A549 (cell line): ENCODE data around the gene BOC. TPM values are rescaled to one million over a fixed set of nuclear protein-coding genes. Genes with fewer than 3 reads are reported as not detected.

Experiments used
- ATAC-seq, 2 experiments: fragments of 200-7000 bp in 1 of 2; fragments of >200 bp in 1 of 2; cut with Nextera tagmentation in 1 of 2; cut with Tn5 transposase in 1 of 2; 3 replicates each; pipeline versions ENCODE4 v1.8.0 to v1.9.1; 2018 to 2020; ENCODE audit warnings: mild to moderate bottlenecking in 1 of 2, moderate library complexity in 1 of 2
- CTCF ChIA-PET: fragments of 300-600 bp; sonication (Branson Sonifier 250); formaldehyde crosslinking; extraction: SDS; loops from one replicate; lab custom pipeline; 2021; ENCODE audit warnings: antibody characterized with exemption, inconsistent platforms; lab: Yijun Ruan, JAX
- POLR2A ChIA-PET: fragments of 350-600 bp; formaldehyde crosslinking; extraction: SDS; loops from one replicate; lab custom pipeline; 2021; ENCODE audit warnings: antibody characterized with exemption, inconsistent platforms; lab: Yijun Ruan, JAX
- DNase-seq, 2 experiments: peaks; one replicate each; pipeline versions ENCODE4 v3.0.0 to v3.0.0-alpha.2; 2011 to 2016; ENCODE audit warnings: low read depth in 1 of 2, low spot score in 1 of 2
- FAIRE-seq: peaks from 2 replicates; lab custom pipeline; 2011; peaks lifted over from hg19 to GRCh38; lab: Jason Lieb, UNC
- H3K27ac ChIP-seq, 2 experiments: fragments of >200 bp; sonication (Bioruptor Twin); formaldehyde crosslinking; 3 replicates each; pipeline ENCODE4 v1.5.1; 2016 to 2017
- H3K4me1 ChIP-seq: fragments of >200 bp; sonication (Bioruptor Twin); formaldehyde crosslinking; 3 replicates; pipeline ENCODE4 v1.6.1; 2016
- H3K4me2 ChIP-seq: fragments of >200 bp; sonication (Bioruptor Twin); formaldehyde crosslinking; 3 replicates; pipeline ENCODE4 v1.6.1; 2016
- H3K4me3 ChIP-seq: fragments of >200 bp; sonication (Bioruptor Twin); formaldehyde crosslinking; 3 replicates; pipeline ENCODE4 v1.5.1; 2016
- H3K9me3 ChIP-seq: fragments of >200 bp; sonication (Bioruptor Twin); formaldehyde crosslinking; 3 replicates; pipeline ENCODE4 v1.6.1; 2016
- BHLHE40 ChIP-seq: IDR thresholded peaks from 2 replicates; pipeline ENCODE4 v1.6.1; 2012; ENCODE audit warnings: low read depth, low read length, inconsistent platforms
- CBX8 ChIP-seq: fragments of 200-600 bp; sonication (generic); IDR thresholded peaks from 2 replicates; pipeline ENCODE4 v1.6.1; 2016
- CEBPB ChIP-seq, 2 experiments: fragments of >200 bp in 1 of 2; sonication (Bioruptor Twin) in 1 of 2; formaldehyde crosslinking in 1 of 2; IDR thresholded peaks; 2 replicates each; pipeline ENCODE4 v1.6.1; 2012 to 2016
- EHF ChIP-seq: fragments of 250-450 bp; sonication (Bioruptor Pico); IDR thresholded peaks from 2 replicates; pipeline ENCODE4 v1.5.0; 2020; ENCODE audit warnings: mild to moderate bottlenecking
- EP300 ChIP-seq, 2 experiments: fragments of >200 bp; sonication (Bioruptor Twin); formaldehyde crosslinking; IDR thresholded peaks; 2 replicates in 1 of 2; 3 replicates in 1 of 2; pipeline ENCODE4 v1.6.1; 2016 to 2017
- FOSB ChIP-seq: fragments of 250-450 bp; sonication (Bioruptor Pico); IDR thresholded peaks from 2 replicates; pipeline ENCODE4 v1.5.0; 2020; ENCODE audit warnings: mild to moderate bottlenecking, moderate library complexity
- FOXS1 ChIP-seq: fragments of 250-450 bp; sonication (Bioruptor Pico); IDR thresholded peaks from 2 replicates; pipeline ENCODE4 v1.5.0; 2020; ENCODE audit warnings: mild to moderate bottlenecking, moderate library complexity
- GATA3 ChIP-seq: IDR thresholded peaks from 2 replicates; pipeline ENCODE4 v1.6.1; 2012; ENCODE audit warnings: borderline replicate concordance
- HDAC2 ChIP-seq: fragments of 200-600 bp; sonication (generic); IDR thresholded peaks from 2 replicates; pipeline ENCODE4 v1.6.1; 2016
- HEYL ChIP-seq: fragments of 250-450 bp; sonication (Bioruptor Pico); IDR thresholded peaks from 2 replicates; pipeline ENCODE4 v1.8.0; 2021; ENCODE audit warnings: mild to moderate bottlenecking, moderate library complexity
- HOXB13 ChIP-seq: fragments of 250-450 bp; sonication (Bioruptor Pico); IDR thresholded peaks from 2 replicates; pipeline ENCODE4 v1.5.0; 2020; ENCODE audit warnings: low read depth, mild to moderate bottlenecking, moderate library complexity
- JUN ChIP-seq, 2 experiments: fragments of >200 bp; sonication (Bioruptor Twin); formaldehyde crosslinking; IDR thresholded peaks; 2 replicates in 1 of 2; 3 replicates in 1 of 2; pipeline ENCODE4 v1.6.1; 2016 to 2017
- MAZ ChIP-seq: fragments of 150-350 bp; IDR thresholded peaks from 2 replicates; pipeline ENCODE4 v1.6.1; 2014; ENCODE audit warnings: antibody characterized with exemption, low read depth, low read length, borderline replicate concordance
- NFE2L2 ChIP-seq: fragments of 150-350 bp; conservative IDR thresholded peaks from 2 replicates; pipeline ENCODE4 v1.6.1; 2014; ENCODE audit warnings: low read length
- PHF8 ChIP-seq: fragments of 200-600 bp; sonication (generic); IDR thresholded peaks from 2 replicates; pipeline ENCODE4 v1.6.1; 2016; ENCODE audit warnings: low read depth, mild to moderate bottlenecking, antibody characterized with exemption, moderate library complexity, borderline replicate concordance
- RAD21 ChIP-seq, 2 experiments: fragments of >200 bp in 1 of 2; sonication (Bioruptor Twin) in 1 of 2; formaldehyde crosslinking in 1 of 2; IDR thresholded peaks in 1 of 2; conservative IDR thresholded peaks in 1 of 2; 2 replicates in 1 of 2; 3 replicates in 1 of 2; pipeline ENCODE4 v1.6.1; 2012 to 2018; ENCODE audit warnings: inconsistent platforms in 1 of 2
- RCOR1 ChIP-seq: fragments of 150-350 bp; IDR thresholded peaks from 2 replicates; pipeline ENCODE4 v1.6.1; 2014; ENCODE audit warnings: antibody characterized with exemption, low read length, low read depth
- RFX5 ChIP-seq: fragments of 450-650 bp; IDR thresholded peaks from 2 replicates; pipeline ENCODE4 v1.7.1; 2014; ENCODE audit warnings: antibody characterized with exemption, mild to moderate bottlenecking, moderate library complexity
- RNF2 ChIP-seq: fragments of 200-600 bp; sonication (generic); IDR thresholded peaks from 2 replicates; pipeline ENCODE4 v1.6.1; 2016; ENCODE audit warnings: low read depth, mild to moderate bottlenecking, antibody characterized with exemption, moderate library complexity, borderline replicate concordance
- SREBF2 ChIP-seq: fragments of 450-650 bp; IDR thresholded peaks from 2 replicates; pipeline ENCODE4 v1.6.1; 2014; ENCODE audit warnings: mild to moderate bottlenecking, moderate library complexity
- ZC3H11A ChIP-seq: fragments of 450-650 bp; IDR thresholded peaks from 2 replicates; pipeline ENCODE4 v1.6.1; 2014; ENCODE audit warnings: antibody characterized with exemption, mild to moderate bottlenecking
- ZSCAN20 ChIP-seq: fragments of 250-450 bp; sonication (Bioruptor Pico); IDR thresholded peaks from 2 replicates; pipeline ENCODE4 v1.8.0; 2022; ENCODE audit warnings: mild to moderate bottlenecking, moderate library complexity
- WGBS: methylation state at CpG from one replicate; pipeline ENCODE4 v1.1.6; 2017; ENCODE audit errors: missing lambda C conversion rate; 5-methylcytosine and 5-hydroxymethylcytosine counted together
- polyA plus RNA-seq, 4 experiments: library from polyadenylated mRNA; depleted of rRNA in 3 of 4; stranded (reverse); fragments of >200 nt; fragmentation: RNase III in 1 of 4; extraction: RNeasy Plus Mini Kit Qiagen cat#74134 plus additional on column Dnase treatment in 1 of 4; gene quantifications; 2 replicates in 3 of 4; 3 replicates in 1 of 4; pipeline ENCODE4 v1.2.3, GENCODE V29; 2011 to 2017
- TF ChIP-seq, protein P1 (sequence below): fragments of 150-350 bp; IDR thresholded peaks from 2 replicates; pipeline ENCODE4 v1.6.1; 2014; ENCODE audit warnings: low read depth, mild to moderate bottlenecking, low read length
- TF ChIP-seq, protein P2 (sequence below): fragments of 250-450 bp; sonication (Bioruptor Pico); IDR thresholded peaks from 2 replicates; pipeline ENCODE4 v1.5.0; 2021; ENCODE audit warnings: mild to moderate bottlenecking, moderate library complexity, borderline replicate concordance
- TF ChIP-seq, protein P3 (sequence below): fragments of >200 bp; sonication (Bioruptor Twin); formaldehyde crosslinking; IDR thresholded peaks from 3 replicates; pipeline ENCODE4 v1.6.1; 2016
- TF ChIP-seq, protein P4 (sequence below): fragments of 450-650 bp; IDR thresholded peaks from 2 replicates; pipeline ENCODE4 v1.6.1; 2014; ENCODE audit warnings: antibody characterized with exemption

The BOC gene
- polyA plus RNA-seq, 2 of the 4 experiments (the other 2 are of a cell fraction) = 4.0 TPM

DNA sequence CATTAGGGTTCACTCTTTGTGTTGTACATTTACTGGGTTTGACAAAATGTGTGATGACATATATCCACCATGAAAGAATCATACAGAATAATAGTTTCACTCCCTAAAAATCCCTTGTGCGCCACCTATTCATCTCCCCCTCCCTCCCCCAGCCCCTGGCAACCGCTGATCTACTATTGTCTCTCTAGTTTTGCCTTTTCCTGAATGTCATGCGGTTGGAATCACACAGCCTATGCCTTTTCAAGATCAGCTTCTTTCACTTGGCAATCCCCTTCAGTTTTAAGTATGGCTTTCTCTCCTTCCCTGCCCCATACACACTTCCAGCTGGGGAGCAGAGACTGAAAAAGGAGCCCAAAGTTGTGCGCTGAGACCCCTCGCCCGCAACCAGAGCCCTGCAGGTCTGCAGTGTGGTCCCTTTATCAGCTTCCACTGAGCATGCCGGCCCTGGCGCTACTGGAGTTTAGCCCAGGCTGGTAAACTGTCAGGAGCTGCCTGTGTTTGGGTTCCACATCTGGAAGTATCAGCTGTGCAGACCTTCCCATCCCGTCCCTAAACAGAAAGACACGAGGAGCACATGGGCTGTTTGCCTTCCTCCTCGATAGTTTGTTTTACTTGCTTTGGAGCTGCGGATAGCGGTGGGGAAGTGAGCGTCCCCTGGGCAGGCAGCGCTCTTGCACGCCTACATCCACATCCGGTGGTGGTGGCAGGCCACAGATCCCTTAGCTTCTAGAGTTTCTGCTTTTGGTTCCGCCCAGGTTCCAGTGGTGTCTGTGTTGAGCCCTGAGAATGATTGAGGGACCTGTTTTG, 12.3 kb downstream of the BOC start:
- ATAC-seq = no peak
- ChIA-PET POLR2A (no interaction called here), CTCF (interaction anchor here (1.3 to 1.6 kb wide), 2 partner anchors 10 to 71 kb away, joined by 3 to 4 read pairs; no protein-coding TSS in a partner anchor)
- Histone ChIP-seq H3K4me3 (no peak overlapping the region), H3K9me3 (no peaks in the 10 kb centered on the region), H3K27ac (no peak overlapping the region), H3K4me1 (no peaks in the 10 kb centered on the region), H3K4me2 (no peak overlapping the region)
- DNase-seq = no peak
- no peak for FAIRE-seq
- no peak for TF ChIP-seq GATA3
- no peak for TF ChIP-seq CEBPB (IDR thresholded peaks at IDR 0.05)
- TF ChIP-seq JUN (IDR thresholded peaks at IDR 0.05) = no peak
- no peak for TF ChIP-seq RAD21 (conservative IDR thresholded peaks at IDR 0.05 in 1 of 2, IDR thresholded peaks at IDR 0.05 in 1 of 2)
- no peak for TF ChIP-seq PHF8
- no peak for TF ChIP-seq NFE2L2
- no peak for TF ChIP-seq EP300 (IDR thresholded peaks at IDR 0.05)
- no peak for TF ChIP-seq RFX5
- TF ChIP-seq, protein P1, sequence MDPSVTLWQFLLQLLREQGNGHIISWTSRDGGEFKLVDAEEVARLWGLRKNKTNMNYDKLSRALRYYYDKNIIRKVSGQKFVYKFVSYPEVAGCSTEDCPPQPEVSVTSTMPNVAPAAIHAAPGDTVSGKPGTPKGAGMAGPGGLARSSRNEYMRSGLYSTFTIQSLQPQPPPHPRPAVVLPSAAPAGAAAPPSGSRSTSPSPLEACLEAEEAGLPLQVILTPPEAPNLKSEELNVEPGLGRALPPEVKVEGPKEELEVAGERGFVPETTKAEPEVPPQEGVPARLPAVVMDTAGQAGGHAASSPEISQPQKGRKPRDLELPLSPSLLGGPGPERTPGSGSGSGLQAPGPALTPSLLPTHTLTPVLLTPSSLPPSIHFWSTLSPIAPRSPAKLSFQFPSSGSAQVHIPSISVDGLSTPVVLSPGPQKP = no peak
- no peak for TF ChIP-seq RCOR1
- TF ChIP-seq BHLHE40 = no peak
- no peak for TF ChIP-seq CBX8
- TF ChIP-seq, protein P2, sequence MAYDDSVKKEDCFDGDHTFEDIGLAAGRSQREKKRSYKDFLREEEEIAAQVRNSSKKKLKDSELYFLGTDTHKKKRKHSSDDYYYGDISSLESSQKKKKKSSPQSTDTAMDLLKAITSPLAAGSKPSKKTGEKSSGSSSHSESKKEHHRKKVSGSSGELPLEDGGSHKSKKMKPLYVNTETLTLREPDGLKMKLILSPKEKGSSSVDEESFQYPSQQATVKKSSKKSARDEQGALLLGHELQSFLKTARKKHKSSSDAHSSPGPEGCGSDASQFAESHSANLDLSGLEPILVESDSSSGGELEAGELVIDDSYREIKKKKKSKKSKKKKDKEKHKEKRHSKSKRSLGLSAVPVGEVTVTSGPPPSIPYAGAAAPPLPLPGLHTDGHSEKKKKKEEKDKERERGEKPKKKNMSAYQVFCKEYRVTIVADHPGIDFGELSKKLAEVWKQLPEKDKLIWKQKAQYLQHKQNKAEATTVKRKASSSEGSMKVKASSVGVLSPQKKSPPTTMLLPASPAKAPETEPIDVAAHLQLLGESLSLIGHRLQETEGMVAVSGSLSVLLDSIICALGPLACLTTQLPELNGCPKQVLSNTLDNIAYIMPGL (CRISPR knock-in tag) = no peak
- TF ChIP-seq FOXS1 = no peak
- 92% methylated on average over 18 of the region's 18 CpGs for WGBS

DNA sequence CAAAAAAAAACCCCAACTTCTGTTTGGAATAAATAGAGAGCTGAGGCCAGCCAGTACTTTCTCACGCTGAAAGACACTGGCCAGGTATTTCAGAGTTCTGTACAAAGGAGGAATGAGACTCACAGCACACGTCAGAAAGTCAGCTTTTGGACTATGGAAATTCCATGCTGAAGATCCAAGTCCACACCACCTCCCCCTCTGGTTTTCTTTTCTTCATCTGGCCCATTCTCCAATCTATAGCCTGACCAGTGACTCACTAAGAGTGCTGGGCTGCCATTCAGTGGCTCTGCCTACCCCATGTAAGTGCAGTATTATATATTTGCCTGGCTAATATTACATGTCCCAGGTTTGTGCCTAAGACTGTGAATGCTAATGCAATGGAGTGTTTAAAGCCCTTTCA, 13.9 kb downstream of the BOC start:
- FAIRE-seq = no peak
- Histone ChIP-seq H3K4me2 (no peak overlapping the region), H3K27ac (no peak overlapping the region), H3K9me3 (no peaks in the 10 kb centered on the region)
- CTCF ChIA-PET = interaction anchor here (0.7 to 0.9 kb wide), 2 partner anchors 38 to 63 kb away, joined by 4 to 5 read pairs; no protein-coding TSS in a partner anchor
- POLR2A ChIA-PET = no interaction called here
- 67% methylated on average over 2 of the region's 2 CpGs for WGBS
- ATAC-seq = no peak
- TF ChIP-seq ZSCAN20 (CRISPR knock-in tag) (no peak), GATA3 (no peak), JUN (IDR thresholded peaks at IDR 0.05) (no peak), FOSB (no peak), HEYL (CRISPR knock-in tag) (no peak), FOXS1 (no peak), RNF2 (no peak), HOXB13 (CRISPR knock-in tag) (no peak), ZC3H11A (no peak), SREBF2 (no peak), RFX5 (no peak), EHF (no peak), HDAC2 (no peak), MAZ (no peak)
- TF ChIP-seq, protein P3, sequence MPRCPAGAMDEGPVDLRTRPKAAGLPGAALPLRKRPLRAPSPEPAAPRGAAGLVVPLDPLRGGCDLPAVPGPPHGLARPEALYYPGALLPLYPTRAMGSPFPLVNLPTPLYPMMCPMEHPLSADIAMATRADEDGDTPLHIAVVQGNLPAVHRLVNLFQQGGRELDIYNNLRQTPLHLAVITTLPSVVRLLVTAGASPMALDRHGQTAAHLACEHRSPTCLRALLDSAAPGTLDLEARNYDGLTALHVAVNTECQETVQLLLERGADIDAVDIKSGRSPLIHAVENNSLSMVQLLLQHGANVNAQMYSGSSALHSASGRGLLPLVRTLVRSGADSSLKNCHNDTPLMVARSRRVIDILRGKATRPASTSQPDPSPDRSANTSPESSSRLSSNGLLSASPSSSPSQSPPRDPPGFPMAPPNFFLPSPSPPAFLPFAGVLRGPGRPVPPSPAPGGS = no peak
- TF ChIP-seq, protein P4, sequence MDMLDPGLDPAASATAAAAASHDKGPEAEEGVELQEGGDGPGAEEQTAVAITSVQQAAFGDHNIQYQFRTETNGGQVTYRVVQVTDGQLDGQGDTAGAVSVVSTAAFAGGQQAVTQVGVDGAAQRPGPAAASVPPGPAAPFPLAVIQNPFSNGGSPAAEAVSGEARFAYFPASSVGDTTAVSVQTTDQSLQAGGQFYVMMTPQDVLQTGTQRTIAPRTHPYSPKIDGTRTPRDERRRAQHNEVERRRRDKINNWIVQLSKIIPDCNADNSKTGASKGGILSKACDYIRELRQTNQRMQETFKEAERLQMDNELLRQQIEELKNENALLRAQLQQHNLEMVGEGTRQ = no peak
- TF ChIP-seq, all 56 proteins: peak for 0
- H3K4me3 ChIP-seq = no peak overlapping the region
- no peaks in the 10 kb centered on the region for H3K4me1 ChIP-seq
- DNase-seq = no peak
